ENCODE data around the gene IRAK2. TPM values are rescaled to one million over a fixed set of nuclear protein-coding genes. Genes with fewer than 3 reads are reported as not detected.
"Not testable (repeated sequence)": the region's sequence is repeated elsewhere in the genome, so short reads cannot be mapped to it uniquely, and the experiment has no call there.

Gene IRAK2
- total RNA-seq, 4 donors from 2014 or later: 4.4 to 23.3 (median 9.6) TPM

GRCh38 chr3:10160346-10160745 is 4.4 kb upstream of the IRAK2 start:
- Histone ChIP-seq H3K27ac (no peak overlapping the region), H3K36me3 (no peaks in the 10 kb centered on the region), H3K4me3 (no peak overlapping the region), H3K4me1 (peaks cover 0 to 20% (median 4%) of the 10 kb centered on the region in 3 donors), H3K9me3 (no peaks in the 10 kb centered on the region), H3K27me3 (no peaks in the 10 kb centered on the region)
- 29 to 32% methylated on average over 1 of the region's 1 CpG for WGBS, 2 donors
- no peak for DNase-seq
- intact Hi-C loops (cut with DNase I): loop anchor here (10.0 kb wide), 1 partner anchor 64 kb away; no protein-coding TSS in a partner anchor
- TF ChIP-seq, protein P1, sequence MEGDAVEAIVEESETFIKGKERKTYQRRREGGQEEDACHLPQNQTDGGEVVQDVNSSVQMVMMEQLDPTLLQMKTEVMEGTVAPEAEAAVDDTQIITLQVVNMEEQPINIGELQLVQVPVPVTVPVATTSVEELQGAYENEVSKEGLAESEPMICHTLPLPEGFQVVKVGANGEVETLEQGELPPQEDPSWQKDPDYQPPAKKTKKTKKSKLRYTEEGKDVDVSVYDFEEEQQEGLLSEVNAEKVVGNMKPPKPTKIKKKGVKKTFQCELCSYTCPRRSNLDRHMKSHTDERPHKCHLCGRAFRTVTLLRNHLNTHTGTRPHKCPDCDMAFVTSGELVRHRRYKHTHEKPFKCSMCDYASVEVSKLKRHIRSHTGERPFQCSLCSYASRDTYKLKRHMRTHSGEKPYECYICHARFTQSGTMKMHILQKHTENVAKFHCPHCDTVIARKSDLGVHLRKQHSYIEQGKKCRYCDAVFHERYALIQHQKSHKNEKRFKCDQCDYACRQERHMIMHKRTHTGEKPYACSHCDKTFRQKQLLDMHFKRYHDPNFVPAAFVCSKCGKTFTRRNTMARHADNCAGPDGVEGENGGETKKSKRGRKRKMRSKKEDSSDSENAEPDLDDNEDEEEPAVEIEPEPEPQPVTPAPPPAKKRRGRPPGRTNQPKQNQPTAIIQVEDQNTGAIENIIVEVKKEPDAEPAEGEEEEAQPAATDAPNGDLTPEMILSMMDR (IDR thresholded peaks at IDR 0.05): no peak
- no peak for TF ChIP-seq POLR2A (IDR thresholded peaks at IDR 0.05)

GRCh38 chr3:10160925-10161324 is 3.8 kb upstream of the IRAK2 start:
- no peaks in the 10 kb centered on the region for H3K36me3 ChIP-seq
- no peaks in the 10 kb centered on the region for H3K27me3 ChIP-seq
- no peak for DNase-seq
- TF ChIP-seq, protein P1 (IDR thresholded peaks at IDR 0.05): no peak
- no peak for TF ChIP-seq POLR2A (IDR thresholded peaks at IDR 0.05)
- no peak overlapping the region for H3K4me3 ChIP-seq
- no peaks in the 10 kb centered on the region for H3K9me3 ChIP-seq
- H3K4me1 ChIP-seq: peaks cover 3 to 26% (median 4%) of the 10 kb centered on the region in 3 donors
- WGBS, 2 donors: 72 to 73% methylated on average over 6 of the region's 6 CpGs
- no peak overlapping the region for H3K27ac ChIP-seq
- intact Hi-C loops (cut with DNase I): loop anchor here (10.0 kb wide), 1 partner anchor 64 kb away; no protein-coding TSS in a partner anchor

DNA sequence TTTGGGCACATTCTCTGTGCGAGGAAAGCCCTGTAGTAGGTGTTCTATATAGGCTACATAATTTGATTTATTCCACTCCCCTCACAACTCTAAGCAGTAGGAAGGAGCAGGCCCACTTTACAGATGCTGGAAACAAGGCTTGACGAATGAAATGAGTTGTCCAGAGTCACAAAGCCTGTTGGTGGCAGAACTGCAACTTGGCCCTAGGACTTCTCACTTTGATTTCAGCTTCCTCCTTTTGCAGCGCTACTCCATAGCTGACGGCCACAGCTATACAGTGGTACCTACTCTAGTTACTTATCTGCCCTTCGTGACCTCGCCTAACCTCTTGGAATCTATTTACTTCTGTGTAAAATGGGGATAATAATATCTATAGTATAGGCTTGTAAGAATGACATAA is 2.5 kb upstream of the IRAK2 start:
- WGBS, 2 donors: 76 to 81% methylated on average over 6 of the region's 6 CpGs
- intact Hi-C loops (cut with DNase I): loop anchor here (10.0 kb wide), 1 partner anchor 63 kb away; no protein-coding TSS in a partner anchor
- no peak for DNase-seq
- no peak overlapping the region for H3K4me3 ChIP-seq
- H3K4me1 ChIP-seq: peaks cover 4 to 35% (median 4%) of the 10 kb centered on the region in 3 donors
- no peak for TF ChIP-seq POLR2A (IDR thresholded peaks at IDR 0.05)
- TF ChIP-seq, protein P1 (IDR thresholded peaks at IDR 0.05): no peak
- H3K36me3 ChIP-seq: no peaks in the 10 kb centered on the region
- H3K9me3 ChIP-seq: no peaks in the 10 kb centered on the region
- H3K27me3 ChIP-seq: no peaks in the 10 kb centered on the region
- no peak overlapping the region for H3K27ac ChIP-seq

DNA sequence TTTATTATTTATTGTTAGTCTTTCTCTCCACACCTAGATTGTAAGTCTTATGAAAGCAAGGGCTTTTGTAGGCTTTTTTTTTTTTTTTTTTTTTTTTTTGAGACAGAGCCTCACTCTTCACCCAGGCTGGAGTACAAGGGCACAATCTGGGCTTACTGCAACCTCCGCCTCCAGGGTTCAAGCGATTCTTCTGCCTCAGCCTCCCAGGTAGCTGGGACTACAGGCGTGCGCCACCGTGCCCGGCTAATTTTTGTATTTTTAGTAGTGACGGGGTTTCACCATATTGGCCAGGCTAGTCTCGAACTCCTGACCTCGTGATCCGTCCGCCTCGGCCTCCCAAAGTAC is 546 bp upstream of the IRAK2 start:
- not testable (repeated sequence) for H3K9me3 ChIP-seq, H3K27me3 ChIP-seq, H3K36me3 ChIP-seq, DNase-seq
- peak overlapping the region; percentile 53 to 91 (median 82) for H3K4me3 ChIP-seq
- WGBS, 2 donors: 66 to 80% methylated on average over 1 to 12 of the region's 12 CpGs
- peak overlapping the region in 3 of 4 donors; percentile 80 to 84 (median 84) for H3K27ac ChIP-seq
- intact Hi-C loops (cut with DNase I): loop anchor here (10.0 kb wide), 1 partner anchor 61 kb away; no protein-coding TSS in a partner anchor
- H3K4me1 ChIP-seq: peaks cover 4 to 35% (median 4%) of the 10 kb centered on the region in 3 donors

- Histone ChIP-seq H3K36me3 (no peaks in the 10 kb centered on the region), H3K27me3 (no peaks in the 10 kb centered on the region), H3K4me1 (peaks cover 4 to 37% (median 5%) of the 10 kb centered on the region in 3 donors), H3K9me3 (peaks cover 0 to 10% (median 0%) of the 10 kb centered on the region in 3 donors), H3K27ac (peak overlapping the region in 1 of 4 donors; percentile 10), H3K4me3 (peak overlapping the region in 1 of 4 donors; percentile 91)
- 86 to 91% methylated on average over 4 to 5 of the region's 5 CpGs for WGBS, 2 donors
- intact Hi-C loops (cut with DNase I): loop anchor here (10.0 kb wide), 1 partner anchor 59 kb away; no protein-coding TSS in a partner anchor
- TF ChIP-seq POLR2A (IDR thresholded peaks at IDR 0.05): no peak
- TF ChIP-seq, protein P1 (IDR thresholded peaks at IDR 0.05): no peak
- DNase-seq: no peak
These were observed 1.5 kb downstream of the IRAK2 start for GRCh38 chr3:10166213-10166604.
